ENCODE data around the gene LY6G6C.
A peak's percentile ranks its signal among the peaks of the same experiment; 100 is the strongest.

LY6G6C gene

GRCh38 chr6:31741815-31742214, 20.3 kb upstream of the LY6G6C start:
- DNase-seq: no peak
- Histone ChIP-seq H3K9me3 (ENCODE audit: control insufficient read depth, low read length) (no peaks in the 10 kb centered on the region), H3K4me1 (ENCODE audit: control insufficient read depth, insufficient read depth, low read length, poor library complexity, severe bottlenecking) (peaks cover 31% of the 10 kb centered on the region), H3K27me3 (replicated peaks; ENCODE audit: control insufficient read depth, insufficient read depth, low read length, poor library complexity, severe bottlenecking) (no peaks in the 10 kb centered on the region), H3K27ac (ENCODE audit: insufficient read depth, low read length, poor library complexity, severe bottlenecking) (no peak overlapping the region), H3K36me3 (ENCODE audit: control insufficient read depth, insufficient read depth, low read length) (no peaks in the 10 kb centered on the region), H3K4me3 (ENCODE audit: insufficient read depth, low read depth, low read length, poor library complexity, severe bottlenecking) (no peak overlapping the region)

GRCh38 chr6:31740397-31741223, 19.1 kb upstream of the LY6G6C start:
- Histone ChIP-seq H3K4me1 (ENCODE audit: control insufficient read depth, insufficient read depth, low read length, poor library complexity, severe bottlenecking) (peaks cover 36% of the 10 kb centered on the region), H3K36me3 (ENCODE audit: control insufficient read depth, insufficient read depth, low read length) (no peaks in the 10 kb centered on the region), H3K4me3 (ENCODE audit: insufficient read depth, low read depth, low read length, poor library complexity, severe bottlenecking) (peak overlapping the region; percentile 86), H3K27ac (ENCODE audit: insufficient read depth, low read length, poor library complexity, severe bottlenecking) (peak overlapping the region; percentile 58), H3K27me3 (replicated peaks; ENCODE audit: control insufficient read depth, insufficient read depth, low read length, poor library complexity, severe bottlenecking) (no peaks in the 10 kb centered on the region), H3K9me3 (ENCODE audit: control insufficient read depth, low read length) (no peaks in the 10 kb centered on the region)
- DNase-seq: no peak

- Histone ChIP-seq H3K4me3 (ENCODE audit: insufficient read depth, low read depth, low read length, poor library complexity, severe bottlenecking) (peak within 1 kb of the TSS; percentile 86), H3K4me1 (ENCODE audit: control insufficient read depth, insufficient read depth, low read length, poor library complexity, severe bottlenecking) (peaks cover 37% of the 10 kb centered on the region), H3K9me3 (ENCODE audit: control insufficient read depth, low read length) (no peaks in the 10 kb centered on the region), H3K27ac (ENCODE audit: insufficient read depth, low read length, poor library complexity, severe bottlenecking) (peak within 1 kb of the TSS; percentile 85), H3K27me3 (replicated peaks; ENCODE audit: control insufficient read depth, insufficient read depth, low read length, poor library complexity, severe bottlenecking) (no peaks in the 10 kb centered on the region), H3K36me3 (ENCODE audit: control insufficient read depth, insufficient read depth, low read length) (no peaks in the 10 kb centered on the region)
- DNase-seq: peak; percentile 91 to 94 (median 91)
Observed at GRCh38 chr6:31739639-31740396, 18.3 kb upstream of the LY6G6C start, which contains the start of gene MSH5. MSH5 (plus strand) TSS chr6:31740005; CDS start chr6:31740467, 462 bp downstream.

GRCh38 chr6:31737991-31738979, 16.7 kb upstream of the LY6G6C start:
- Histone ChIP-seq H3K4me1 (ENCODE audit: control insufficient read depth, insufficient read depth, low read length, poor library complexity, severe bottlenecking) (peaks cover 50% of the 10 kb centered on the region), H3K36me3 (ENCODE audit: control insufficient read depth, insufficient read depth, low read length) (peaks cover 6% of the 10 kb centered on the region), H3K27me3 (replicated peaks; ENCODE audit: control insufficient read depth, insufficient read depth, low read length, poor library complexity, severe bottlenecking) (no peaks in the 10 kb centered on the region), H3K4me3 (ENCODE audit: insufficient read depth, low read depth, low read length, poor library complexity, severe bottlenecking) (peak overlapping the region; percentile 41), H3K9me3 (ENCODE audit: control insufficient read depth, low read length) (no peaks in the 10 kb centered on the region), H3K27ac (ENCODE audit: insufficient read depth, low read length, poor library complexity, severe bottlenecking) (peak overlapping the region; percentile 85)
- DNase-seq: peak; percentile 54 to 68 (median 62)

GRCh38 chr6:31737315-31737990, 15.9 kb upstream of the LY6G6C start:
- Histone ChIP-seq H3K27me3 (replicated peaks; ENCODE audit: control insufficient read depth, insufficient read depth, low read length, poor library complexity, severe bottlenecking) (no peaks in the 10 kb centered on the region), H3K9me3 (ENCODE audit: control insufficient read depth, low read length) (no peaks in the 10 kb centered on the region), H3K36me3 (ENCODE audit: control insufficient read depth, insufficient read depth, low read length) (peaks cover 10% of the 10 kb centered on the region), H3K4me1 (ENCODE audit: control insufficient read depth, insufficient read depth, low read length, poor library complexity, severe bottlenecking) (peaks cover 50% of the 10 kb centered on the region), H3K27ac (ENCODE audit: insufficient read depth, low read length, poor library complexity, severe bottlenecking) (peak overlapping the region; percentile 85), H3K4me3 (ENCODE audit: insufficient read depth, low read depth, low read length, poor library complexity, severe bottlenecking) (peak overlapping the region; percentile 41)
- peak in 1 of 3 donors; percentile 8 for DNase-seq

- H3K36me3 ChIP-seq (ENCODE audit: control insufficient read depth, insufficient read depth, low read length): peaks cover 16% of the 10 kb centered on the region
- DNase-seq: no peak
- H3K9me3 ChIP-seq (ENCODE audit: control insufficient read depth, low read length): no peaks in the 10 kb centered on the region
- H3K4me3 ChIP-seq (ENCODE audit: insufficient read depth, low read depth, low read length, poor library complexity, severe bottlenecking): peak overlapping the region; percentile 66
- peak overlapping the region; percentile 85 for H3K27ac ChIP-seq (ENCODE audit: insufficient read depth, low read length, poor library complexity, severe bottlenecking)
- peaks cover 50% of the 10 kb centered on the region for H3K4me1 ChIP-seq (ENCODE audit: control insufficient read depth, insufficient read depth, low read length, poor library complexity, severe bottlenecking)
- H3K27me3 ChIP-seq (replicated peaks; ENCODE audit: control insufficient read depth, insufficient read depth, low read length, poor library complexity, severe bottlenecking): no peaks in the 10 kb centered on the region
Observed at GRCh38 chr6:31736768-31737314, 15.3 kb upstream of the LY6G6C start.

- DNase-seq: peak; percentile 60 to 64 (median 64)
- peaks cover 50% of the 10 kb centered on the region for H3K4me1 ChIP-seq (ENCODE audit: control insufficient read depth, insufficient read depth, low read length, poor library complexity, severe bottlenecking)
Observed at GRCh38 chr6:31736021-31736767, 14.6 kb upstream of the LY6G6C start, which contains the start of gene CLIC1. CLIC1 (minus strand) TSS chr6:31736530; CDS start chr6:31736300, 230 bp downstream.

GRCh38 chr6:31734821-31735406, 13.4 kb upstream of the LY6G6C start:
- peaks cover 47% of the 10 kb centered on the region for H3K4me1 ChIP-seq (ENCODE audit: control insufficient read depth, insufficient read depth, low read length, poor library complexity, severe bottlenecking)
- H3K4me3 ChIP-seq (ENCODE audit: insufficient read depth, low read depth, low read length, poor library complexity, severe bottlenecking): peak overlapping the region; percentile 66
- peak overlapping the region; percentile 85 for H3K27ac ChIP-seq (ENCODE audit: insufficient read depth, low read length, poor library complexity, severe bottlenecking)
- H3K27me3 ChIP-seq (replicated peaks; ENCODE audit: control insufficient read depth, insufficient read depth, low read length, poor library complexity, severe bottlenecking): no peaks in the 10 kb centered on the region
- H3K36me3 ChIP-seq (ENCODE audit: control insufficient read depth, insufficient read depth, low read length): peaks cover 21% of the 10 kb centered on the region
- no peaks in the 10 kb centered on the region for H3K9me3 ChIP-seq (ENCODE audit: control insufficient read depth, low read length)
- peak in 2 of 3 donors; percentile 51 to 60 for DNase-seq

More at GRCh38 chr6:31736021-31736767, 14.6 kb upstream of the LY6G6C start, which contains the start of gene CLIC1:
- Histone ChIP-seq H3K9me3 (ENCODE audit: control insufficient read depth, low read length) (no peaks in the 10 kb centered on the region), H3K4me3 (ENCODE audit: insufficient read depth, low read depth, low read length, poor library complexity, severe bottlenecking) (peak within 1 kb of the TSS; percentile 66), H3K27me3 (replicated peaks; ENCODE audit: control insufficient read depth, insufficient read depth, low read length, poor library complexity, severe bottlenecking) (no peaks in the 10 kb centered on the region), H3K36me3 (ENCODE audit: control insufficient read depth, insufficient read depth, low read length) (peaks cover 21% of the 10 kb centered on the region), H3K27ac (ENCODE audit: insufficient read depth, low read length, poor library complexity, severe bottlenecking) (peak within 1 kb of the TSS; percentile 85)
